Gastroesophageal sphincter (tissue), 3 donors: ENCODE measurements around the gene RAB13.

Source experiments
- CTCF ChIP-seq, 4 experiments: fragments of 200-600 bp in 2 of 4; fragments of 450-650 bp in 2 of 4; sonication (generic) in 1 of 4; IDR thresholded peaks; one replicate each; pipeline ENCODE4 v1.5.1; 2017 to 2019; ENCODE audit warnings: antibody characterized with exemption in 4 of 4, mild to moderate bottlenecking in 2 of 4, moderate library complexity in 2 of 4
- EP300 ChIP-seq: sonication (generic); formaldehyde crosslinking; IDR thresholded peaks from one replicate; pipeline ENCODE4 v1.6.1; 2017; ENCODE audit warnings: antibody characterized with exemption, mild to moderate bottlenecking
- POLR2A ChIP-seq, 2 donors: fragments of 450-650 bp; IDR thresholded peaks; one replicate each; pipeline ENCODE4 v1.6.1; 2017; ENCODE audit warnings: antibody characterized with exemption in 2 of 2, mild to moderate bottlenecking in 2 of 2, moderate library complexity in 1 of 2
- POLR2AphosphoS5 ChIP-seq: sonication (generic); formaldehyde crosslinking; IDR thresholded peaks from one replicate; pipeline ENCODE4 v1.6.1; 2017; ENCODE audit warnings: antibody characterized with exemption

DNA sequence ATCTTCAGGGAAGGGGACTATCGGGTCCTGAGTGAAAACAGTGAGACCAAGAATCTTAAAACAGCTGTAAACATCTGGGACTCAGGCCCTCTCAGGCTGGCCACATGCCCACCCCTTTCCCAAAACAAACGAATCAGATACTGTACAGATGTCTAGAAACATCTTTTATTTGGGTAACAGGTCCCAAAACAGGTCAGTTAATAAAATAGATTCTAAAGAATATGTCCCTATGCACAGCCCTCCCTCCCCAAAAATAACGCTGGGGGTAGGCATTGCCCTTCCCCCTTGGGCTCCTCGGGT is 27.2 kb downstream of the RAB13 start:
- TF ChIP-seq POLR2A (IDR thresholded peaks at IDR 0.05) (no peak), CTCF (IDR thresholded peaks at IDR 0.05) (no peak), EP300 (no peak), POLR2AphosphoS5 (no peak)
